K562 (cell line): ENCODE data around the gene ANO6.

Source experiments
- CTCF ChIP-seq, 3 experiments: IDR thresholded peaks in 2 of 3; conservative IDR thresholded peaks in 1 of 3; 2 replicates each; pipeline ENCODE4 v1.5.1; 2011 to 2012; ENCODE audit warnings: low read length in 3 of 3, mild to moderate bottlenecking in 3 of 3, control low read depth in 2 of 3, improper control_type of control experiment in 1 of 3, inconsistent platforms in 1 of 3, low read depth in 1 of 3, mixed read lengths in 1 of 3, moderate library complexity in 1 of 3; ENCODE audit not compliant: insufficient read depth in 2 of 3
- EZH2 ChIP-seq: IDR thresholded peaks from 2 replicates; pipeline ENCODE4 v1.6.1; 2012; ENCODE audit warnings: low read depth, mild to moderate bottlenecking, inconsistent platforms, low read length, borderline replicate concordance
- IRF2 ChIP-seq: sonication (generic); formaldehyde crosslinking; IDR thresholded peaks from 2 replicates; pipeline ENCODE4 v1.8.1; 2022; ENCODE audit warnings: mild to moderate bottlenecking, missing genetic modification reagents
- SMARCB1 ChIP-seq: IDR thresholded peaks from 2 replicates; pipeline ENCODE4 v1.6.1; 2011; ENCODE audit warnings: improper control_type of control experiment, low read depth; ENCODE audit not compliant: insufficient read length
- ZNF354B ChIP-seq: fragments of 250-450 bp; sonication (Bioruptor Pico); IDR thresholded peaks from 2 replicates; pipeline ENCODE4 v1.4.0; 2020
- ZNF592 ChIP-seq: fragments of 450-650 bp; IDR thresholded peaks from 2 replicates; pipeline ENCODE4 v1.6.1; 2017; ENCODE audit warnings: antibody characterized with exemption, mild to moderate bottlenecking
- ZSCAN29 ChIP-seq: fragments of 450-650 bp; IDR thresholded peaks from 2 replicates; pipeline ENCODE4 v1.6.1; 2017

GRCh38 chr12:45248095-45248494 lies 32.2 kb downstream of the ANO6 start:
- TF ChIP-seq SMARCB1, result no peak
- TF ChIP-seq CTCF (IDR thresholded peaks at IDR 0.05 in 2 of 3, conservative IDR thresholded peaks at IDR 0.05 in 1 of 3; ENCODE audit: insufficient read depth in 2 of 3, low read depth in 1 of 3, low read length in 3 of 3), result no peak
- TF ChIP-seq ZNF592, result no peak
- no peak for TF ChIP-seq IRF2 (CRISPR knock-in tag)
- TF ChIP-seq EZH2, result no peak
- TF ChIP-seq ZNF354B (CRISPR knock-in tag), result no peak
- no peak for TF ChIP-seq ZSCAN29
